HEK293 (cell line): ENCODE results near the gene TPPP3.

ENCODE experiments used
- SP7 ChIP-seq: fragments of 450-650 bp; formaldehyde crosslinking; IDR thresholded peaks from 2 replicates; pipeline ENCODE4 v1.5.1; 2016; ENCODE audit warnings: missing biosample characterization, missing genetic modification characterization
- TSHZ1 ChIP-seq: fragments of 450-650 bp; formaldehyde crosslinking; IDR thresholded peaks from 2 replicates; pipeline ENCODE4 v1.5.1; 2016; ENCODE audit warnings: missing biosample characterization, missing genetic modification characterization, borderline replicate concordance
- ZBTB26 ChIP-seq: fragments of 450-650 bp; formaldehyde crosslinking; optimal IDR thresholded peaks from 2 replicates; pipeline ENCODE3; 2016; ENCODE audit warnings: missing biosample characterization, mild to moderate bottlenecking, missing genetic modification characterization
- ZNF24 ChIP-seq: fragments of 450-650 bp; formaldehyde crosslinking; IDR thresholded peaks from 2 replicates; pipeline ENCODE4 v1.5.1; 2016; ENCODE audit warnings: missing biosample characterization, missing genetic modification characterization
- ZNF433 ChIP-seq: fragments of 450-650 bp; formaldehyde crosslinking; IDR thresholded peaks from 2 replicates; pipeline ENCODE4 v1.5.1; 2016; ENCODE audit warnings: missing biosample characterization, missing genetic modification characterization, low read depth

GRCh38 chr16:67372664-67373063 lies 20.6 kb downstream of the TPPP3 start:
- no peak for TF ChIP-seq ZBTB26 (tag by site-specific recombination)
- no peak for TF ChIP-seq TSHZ1 (tag by site-specific recombination)
- TF ChIP-seq SP7 (tag by site-specific recombination): no peak
- TF ChIP-seq ZNF433 (tag by site-specific recombination): no peak
- TF ChIP-seq ZNF24: no peak
